ENCODE data around the gene NFKBIB.
"Not testable (repeated sequence)": the region's sequence is repeated elsewhere in the genome, so short reads cannot be mapped to it uniquely, and the experiment has no call there.

The NFKBIB gene

DNA sequence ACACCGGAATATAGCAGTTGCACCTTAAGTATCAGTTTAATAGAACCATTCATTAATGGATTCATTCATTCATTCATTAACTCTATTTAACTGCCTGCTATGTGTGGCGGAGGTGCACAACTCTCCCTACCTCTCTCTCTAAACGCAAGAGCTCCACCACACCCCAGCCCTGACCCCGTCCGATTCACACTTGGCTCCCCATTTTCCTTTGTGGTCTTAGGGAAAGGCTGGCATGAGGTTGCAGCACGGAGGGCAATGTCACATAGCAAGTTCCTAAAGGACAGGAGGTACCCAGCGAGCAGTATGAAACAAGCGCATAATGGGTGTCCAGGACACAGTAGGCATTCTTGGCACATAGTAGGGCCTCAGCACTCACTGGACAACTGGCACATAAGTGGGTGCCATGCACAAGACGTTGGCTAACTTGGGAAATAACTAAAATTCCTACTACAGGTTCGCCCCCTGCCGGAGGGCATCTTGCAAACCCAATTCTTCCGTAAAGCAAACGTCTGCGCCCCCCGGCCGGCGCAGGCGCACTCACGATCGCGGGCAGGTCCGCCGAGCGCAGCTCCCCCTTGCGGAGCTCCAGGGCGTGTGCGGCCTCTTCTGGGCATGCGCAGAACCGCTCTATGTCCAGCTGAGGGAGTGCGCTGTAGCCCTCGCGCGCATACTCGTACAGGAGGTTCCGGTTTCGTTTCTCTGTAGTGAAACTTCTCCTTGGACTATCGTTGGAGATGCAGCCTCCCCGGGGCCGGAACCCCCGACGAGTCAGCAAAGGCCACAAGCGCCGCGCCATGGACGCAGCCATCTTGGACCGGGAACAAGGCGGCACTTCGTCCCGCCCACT, 30.4 kb downstream of the NFKBIB start, which contains the start of gene SARS2:
TSS of gene SARS2 (minus strand) at position 835 of the 847 bp plus-strand sequence. CDS start at position 808, 27 bp downstream.
- DNase-seq: peak; percentile 95

- DNase-seq: no peak
Measured at GRCh38 chr19:38930776-38931520, 31.2 kb downstream of the NFKBIB start, which contains the start of gene MRPS12. MRPS12 (plus strand) TSS chr19:38930944; CDS start chr19:38931295, 351 bp downstream.

DNA sequence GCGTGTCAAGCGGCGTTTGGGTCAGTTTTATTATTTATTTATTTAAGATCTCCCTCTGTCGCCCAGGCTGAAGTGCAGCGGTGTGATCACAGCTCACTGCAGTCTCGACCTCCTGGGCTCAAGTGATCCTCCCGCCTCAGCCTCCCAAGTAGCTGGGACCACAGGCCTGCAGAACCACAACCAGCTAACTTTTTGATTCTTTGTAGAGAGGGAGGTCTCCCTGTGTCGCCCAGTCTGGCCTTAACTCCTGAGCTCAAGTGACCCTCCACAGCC, 31.7 kb downstream of the NFKBIB start:
- no peak for DNase-seq

DNA sequence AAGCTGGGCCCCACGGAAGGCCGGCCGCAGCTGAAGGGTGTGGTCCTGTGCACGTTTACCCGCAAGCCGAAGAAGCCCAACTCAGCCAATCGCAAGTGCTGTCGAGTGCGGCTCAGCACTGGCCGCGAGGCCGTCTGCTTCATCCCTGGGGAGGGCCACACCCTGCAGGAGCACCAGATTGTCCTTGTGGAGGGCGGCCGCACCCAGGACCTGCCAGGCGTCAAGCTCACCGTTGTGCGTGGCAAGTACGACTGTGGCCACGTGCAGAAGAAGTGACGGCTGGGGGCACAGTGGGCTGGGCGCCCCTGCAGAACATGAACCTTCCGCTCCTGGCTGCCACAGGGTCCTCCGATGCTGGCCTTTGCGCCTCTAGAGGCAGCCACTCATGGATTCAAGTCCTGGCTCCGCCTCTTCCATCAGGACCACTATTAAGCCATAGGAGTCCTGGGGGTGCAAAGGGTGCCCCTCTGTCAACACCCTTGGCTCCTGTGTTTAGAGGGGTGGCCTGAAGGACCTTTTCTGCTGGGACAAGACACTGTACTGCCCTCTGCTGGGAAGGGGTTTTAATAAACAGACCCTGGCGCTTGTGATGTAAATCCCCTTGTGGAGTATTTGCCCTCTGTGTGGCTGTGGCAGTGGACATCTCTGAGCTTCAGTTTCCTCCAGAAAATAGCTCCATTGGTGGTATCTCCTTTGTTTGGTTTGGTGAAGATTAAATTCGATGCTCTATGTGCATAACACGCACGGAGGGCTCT, 32.8 kb downstream of the NFKBIB start:
- DNase-seq: no peak

DNA sequence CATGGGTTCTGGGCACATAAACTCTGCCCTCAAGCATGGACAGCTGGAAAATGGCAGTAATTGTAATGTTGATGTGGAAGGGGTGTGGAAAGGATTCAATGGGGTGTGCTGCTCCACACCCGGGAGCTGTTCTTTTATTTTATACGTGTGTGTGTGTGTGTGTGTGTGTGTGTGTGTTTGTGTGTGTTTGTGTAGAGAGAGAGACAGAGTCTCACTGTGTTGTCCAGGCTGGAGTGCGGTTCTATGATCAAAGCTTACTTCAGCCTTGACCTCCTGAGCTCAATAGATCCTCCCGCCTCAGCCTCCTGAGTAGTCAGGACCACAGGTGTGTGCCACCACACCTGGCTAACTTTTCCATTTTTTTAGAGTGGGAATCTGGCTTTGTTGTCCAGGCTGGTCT, 33.8 kb downstream of the NFKBIB start:
- no peak for DNase-seq

- DNase-seq: no peak
Measured at GRCh38 chr19:38939957-38940356, 40.2 kb downstream of the NFKBIB start.

DNA sequence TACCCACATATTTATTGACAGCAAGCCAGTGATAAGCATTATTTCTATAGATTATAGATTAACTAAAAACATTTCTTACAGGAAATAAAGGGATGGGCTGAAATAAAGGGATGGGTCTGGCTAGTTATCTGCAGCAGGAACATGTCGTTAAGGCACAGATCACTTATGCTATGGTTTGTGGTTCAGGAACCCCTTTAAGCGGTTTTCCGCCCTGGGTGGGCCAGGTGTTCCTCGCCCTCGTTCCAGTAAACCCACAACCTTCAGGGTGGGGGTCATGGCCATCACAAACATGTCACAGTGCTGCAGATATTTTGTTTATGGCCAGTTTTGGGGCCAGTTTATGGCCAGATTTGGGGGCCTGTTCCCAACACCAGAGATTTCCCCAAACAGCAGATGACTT, 41.7 kb downstream of the NFKBIB start:
- not testable (repeated sequence) for DNase-seq

DNA sequence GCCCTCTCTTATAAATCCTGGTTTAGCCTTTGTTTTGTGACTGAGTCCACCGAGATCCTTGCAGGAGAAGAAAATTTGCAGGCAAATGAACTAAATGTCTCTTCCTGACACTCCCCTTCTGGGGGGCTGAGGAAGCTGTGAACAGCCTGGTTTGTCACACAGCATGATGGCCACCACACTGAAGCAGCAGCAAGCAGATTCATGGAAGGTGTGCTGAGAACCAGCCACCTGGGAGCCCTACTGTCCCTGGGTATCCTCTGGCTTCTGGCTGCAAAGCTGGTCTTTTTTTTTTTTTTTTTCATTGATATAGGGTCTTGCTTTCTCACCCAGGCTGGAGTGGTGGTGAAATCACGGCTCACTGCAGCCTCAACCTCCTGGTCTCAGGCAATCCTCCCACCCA, 42.2 kb downstream of the NFKBIB start:
- no peak for DNase-seq

DNA sequence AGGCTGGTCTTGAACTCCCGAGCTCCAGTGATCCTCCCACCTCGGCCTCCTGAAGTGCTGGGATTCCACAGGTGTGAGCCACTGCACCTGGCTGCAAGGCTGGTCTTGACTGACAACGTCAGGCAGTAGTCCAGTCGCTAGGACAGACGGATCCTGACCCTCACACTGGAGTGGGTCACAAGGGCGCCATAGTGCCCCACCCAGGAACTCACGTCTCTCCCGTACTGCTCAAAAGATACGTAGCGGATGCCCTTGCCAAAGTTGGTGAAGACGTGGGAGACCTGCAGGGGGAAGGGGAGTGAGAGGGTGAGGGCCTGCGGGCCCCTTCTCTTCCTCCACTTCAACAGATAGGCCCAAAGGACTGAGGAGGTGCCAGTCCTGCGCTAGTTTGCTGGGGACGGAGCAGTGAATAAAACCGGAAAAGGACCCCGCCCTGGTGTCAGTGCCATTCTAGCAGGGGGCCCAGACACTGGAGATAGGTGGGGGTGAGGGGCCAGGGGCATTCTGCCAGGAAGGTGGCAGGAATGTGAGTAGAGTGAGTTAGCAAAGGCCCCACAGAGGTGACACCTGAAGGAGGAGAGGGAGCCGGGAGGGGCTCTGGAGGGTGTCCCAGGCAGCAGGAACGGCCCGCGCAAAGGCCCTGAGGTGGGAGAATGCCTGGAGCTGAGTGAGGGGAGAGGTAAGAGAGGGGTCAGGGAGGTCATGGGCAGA, 42.9 kb downstream of the NFKBIB start:
- no peak for DNase-seq

DNA sequence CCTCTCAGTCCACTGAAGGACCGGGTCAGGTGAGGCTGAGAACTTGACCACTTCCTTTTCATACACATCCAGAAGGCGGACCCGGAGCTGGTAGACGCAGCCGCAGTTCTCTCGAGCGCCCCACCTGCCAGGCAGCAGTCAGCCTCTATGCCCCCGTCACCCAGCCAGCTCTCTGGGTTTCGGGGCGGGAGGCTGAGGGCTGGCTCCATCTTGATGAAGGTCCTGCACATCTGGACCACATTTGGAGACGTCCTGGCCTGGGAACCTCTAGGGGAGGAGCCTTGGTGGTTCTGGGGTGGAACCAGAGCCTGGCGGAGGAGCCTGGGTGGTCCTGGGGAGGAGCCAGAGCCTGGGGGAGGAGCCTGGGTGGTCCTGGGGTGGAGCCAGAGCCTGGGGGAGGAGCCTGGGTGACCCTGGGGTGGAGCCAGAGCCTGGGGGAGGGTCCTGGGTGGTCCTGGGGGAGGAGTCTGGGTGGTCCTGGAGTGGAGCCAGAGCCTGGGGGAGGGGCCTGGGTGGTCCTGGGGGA, 45.3 kb downstream of the NFKBIB start:
- no peak for DNase-seq

- DNase-seq: no peak
Measured at GRCh38 chr19:38945562-38946228, 45.9 kb downstream of the NFKBIB start.

DNA sequence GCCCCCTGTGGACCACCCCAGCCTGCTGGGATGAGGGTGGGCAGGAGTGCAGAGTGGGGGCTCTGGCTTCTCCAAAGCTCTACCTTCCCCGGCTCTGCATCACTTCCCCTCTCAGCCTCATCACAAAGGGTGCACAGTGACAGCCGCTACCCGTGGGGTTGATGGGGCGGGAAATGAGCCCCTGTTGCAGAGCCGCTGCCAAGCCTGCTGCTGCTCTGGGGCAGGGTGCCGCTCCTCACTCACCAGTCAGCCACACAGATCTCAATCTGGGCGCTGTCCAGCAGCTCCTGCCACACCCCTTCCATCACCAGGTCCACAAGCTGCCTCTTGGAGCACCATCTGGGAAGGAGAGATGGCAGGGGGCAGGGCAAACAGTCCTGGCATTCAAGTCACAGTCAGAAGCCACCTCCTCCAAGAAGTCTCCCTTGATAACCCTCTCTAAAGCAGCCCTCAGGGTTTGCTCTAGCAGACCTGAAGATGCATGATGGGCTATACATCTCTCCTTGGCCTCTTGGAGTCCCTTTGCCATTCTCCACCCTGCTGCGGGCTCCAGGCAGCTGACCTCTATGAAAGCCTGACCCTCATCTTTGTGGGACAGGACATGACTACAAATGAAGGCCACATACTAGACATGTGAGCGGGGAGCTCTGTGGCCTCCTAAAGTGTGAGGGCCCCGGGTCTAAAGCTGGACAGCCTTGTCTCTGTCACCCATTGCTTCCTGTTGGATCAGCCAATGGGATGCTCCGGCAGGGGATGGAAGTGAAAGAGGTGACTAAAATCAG, 46.7 kb downstream of the NFKBIB start:
- no peak for DNase-seq

- DNase-seq: no peak
Measured at GRCh38 chr19:38949580-38950367, 50.0 kb downstream of the NFKBIB start.

DNA sequence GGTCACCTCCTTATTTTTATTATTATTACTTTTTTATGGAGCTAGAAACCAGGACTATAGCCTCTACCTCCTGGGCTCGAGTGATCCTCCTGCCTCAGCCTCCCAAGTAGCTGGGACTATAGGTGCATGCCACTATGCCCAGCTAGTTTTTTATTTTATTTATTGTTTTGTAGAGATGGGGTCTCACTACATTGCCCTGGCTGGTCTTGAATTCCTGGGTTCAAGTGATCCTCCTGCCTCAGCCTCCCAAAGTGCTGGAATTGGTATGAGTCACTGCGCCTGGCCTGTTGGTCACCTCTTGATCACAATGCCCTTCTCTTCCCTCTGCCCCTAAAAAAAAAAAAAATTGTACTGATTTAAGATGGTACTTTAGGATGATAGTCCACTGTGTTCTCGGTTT, 51.4 kb downstream of the NFKBIB start:
- no peak for DNase-seq

GRCh38 chr19:38952395-38953165, 52.8 kb downstream of the NFKBIB start:
- peak; percentile 5 for DNase-seq

DNA sequence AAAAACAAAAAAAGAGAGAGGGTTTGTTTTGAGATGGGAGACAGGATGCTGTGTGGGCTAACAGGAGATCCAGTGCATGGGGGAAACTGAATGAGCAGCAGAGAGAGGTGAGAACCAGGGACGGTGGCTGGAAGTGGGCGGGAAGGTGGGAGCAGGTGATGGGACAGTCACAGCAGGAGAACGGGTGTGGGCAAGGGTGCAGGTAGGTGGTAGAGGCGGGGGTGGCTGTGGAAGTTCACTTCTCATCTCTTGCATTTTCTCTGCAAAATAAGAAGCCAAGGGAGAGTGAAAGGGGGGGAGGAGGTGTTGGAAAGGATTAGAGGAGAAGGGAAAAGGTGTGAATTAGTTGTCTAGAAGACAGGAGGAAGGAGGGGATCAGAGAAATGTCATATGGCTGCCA, 53.9 kb downstream of the NFKBIB start:
- DNase-seq: no peak

- no peak for DNase-seq
Measured at GRCh38 chr19:38956264-38956663, 56.5 kb downstream of the NFKBIB start.

DNA sequence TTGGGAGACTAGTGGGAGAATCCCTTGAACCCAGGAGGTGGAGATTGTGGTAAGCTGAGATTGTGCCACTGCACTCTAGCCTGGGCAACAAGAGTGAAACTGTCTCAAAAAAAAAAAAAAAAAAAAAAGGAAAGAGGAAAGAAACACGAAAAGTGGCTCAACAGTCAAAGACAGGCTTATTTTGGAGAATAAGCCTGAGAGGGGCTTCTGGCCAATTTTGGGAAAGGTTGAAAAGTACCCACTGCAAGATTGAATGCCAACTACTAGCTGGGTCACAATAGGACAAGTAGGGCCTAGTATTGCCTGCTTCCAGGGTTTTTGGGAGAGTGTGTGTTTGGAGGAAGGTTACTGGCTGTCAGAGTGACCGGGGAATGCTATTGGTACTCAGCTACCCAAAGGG, 58.5 kb downstream of the NFKBIB start:
- DNase-seq: no peak

Measured in KG1 (cell line).